GM23338 (cell line): ENCODE results near the gene OR52E2. TPM values are rescaled to one million over a fixed set of nuclear protein-coding genes. Genes with fewer than 3 reads are reported as not detected.

ENCODE experiments used
- ATAC-seq: fragments of 200-7000 bp; cut with Tn5 transposase; 3 replicates; pipeline ENCODE4 v1.9.1; 2020
- DNase-seq: peaks from one replicate; pipeline ENCODE4 v3.0.0-alpha.2; 2015; ENCODE audit warnings: low spot score
- H2AFZ ChIP-seq: fragments of 200-600 bp; sonication (generic); 2 replicates; pipeline ENCODE4 v1.8.0; 2016; ENCODE audit warnings: antibody characterized with exemption, mild to moderate bottlenecking, moderate library complexity
- H3F3A ChIP-seq: fragments of 200-600 bp; sonication (generic); replicated peaks from 2 replicates; pipeline ENCODE4 v1.8.0; 2017; ENCODE audit warnings: antibody characterized with exemption, mixed run types, low read depth
- H3K27ac ChIP-seq: fragments of 200-600 bp; sonication (generic); 2 replicates; pipeline ENCODE4 v1.6.1; 2016; ENCODE audit warnings: low read depth
- H3K27me3 ChIP-seq: fragments of 200-600 bp; sonication (generic); 2 replicates; pipeline ENCODE4 v1.8.0; 2016; ENCODE audit warnings: mild to moderate bottlenecking, mixed run types, moderate library complexity; ENCODE audit not compliant: insufficient read depth
- H3K36me3 ChIP-seq: fragments of 200-600 bp; sonication (generic); 2 replicates; pipeline ENCODE4 v1.8.0; 2016; ENCODE audit warnings: mild to moderate bottlenecking; ENCODE audit not compliant: insufficient read depth
- H3K4me1 ChIP-seq: fragments of 200-600 bp; sonication (generic); 2 replicates; pipeline ENCODE4 v1.8.0; 2016; ENCODE audit warnings: mild to moderate bottlenecking, moderate library complexity; ENCODE audit not compliant: insufficient read depth
- H3K4me2 ChIP-seq: fragments of 200-600 bp; sonication (generic); 2 replicates; pipeline ENCODE4 v1.7.1; 2017; ENCODE audit warnings: mixed run types
- H3K4me3 ChIP-seq: fragments of 200-600 bp; sonication (generic); 2 replicates; pipeline ENCODE4 v1.6.1; 2016; ENCODE audit warnings: mixed run types
- H3K79me2 ChIP-seq: fragments of 200-600 bp; sonication (generic); replicated peaks from 2 replicates; pipeline ENCODE4 v1.8.0; 2017; ENCODE audit warnings: mild to moderate bottlenecking; ENCODE audit not compliant: insufficient read depth
- H3K9me2 ChIP-seq: fragments of 200-600 bp; sonication (generic); 2 replicates; pipeline ENCODE4 v1.8.0; 2017; ENCODE audit not compliant: insufficient read depth
- H4K20me1 ChIP-seq: fragments of 200-600 bp; sonication (generic); replicated peaks from 2 replicates; pipeline ENCODE4 v1.8.0; 2017; ENCODE audit warnings: mild to moderate bottlenecking; ENCODE audit not compliant: insufficient read depth
- H3K27ac Mint-ChIP-seq: 2 replicates; pipeline ENCODE4 v1.8.0; 2020; ENCODE audit warnings: inconsistent platforms, mild to moderate bottlenecking, moderate library complexity, mixed read lengths
- H3K27me3 Mint-ChIP-seq: 3 replicates; pipeline ENCODE4 v1.8.0; 2022; ENCODE audit warnings: low read depth, mild to moderate bottlenecking, moderate library complexity, mixed read lengths, inconsistent platforms; ENCODE audit not compliant: insufficient read depth, poor library complexity
- H3K36me3 Mint-ChIP-seq: 3 replicates; pipeline ENCODE4 v1.8.0; 2021; ENCODE audit warnings: low read depth, mild to moderate bottlenecking, inconsistent platforms, moderate library complexity, mixed read lengths
- H3K4me1 Mint-ChIP-seq: 3 replicates; pipeline ENCODE4 v1.8.0; 2020; ENCODE audit warnings: mild to moderate bottlenecking, inconsistent platforms, mixed read lengths
- H3K4me3 Mint-ChIP-seq: 3 replicates; pipeline ENCODE4 v1.8.0; 2021; ENCODE audit warnings: moderate library complexity, mild to moderate bottlenecking, inconsistent platforms, mixed read lengths
- H3K9me3 Mint-ChIP-seq: 3 replicates; pipeline ENCODE4 v1.8.0; 2020; ENCODE audit warnings: moderate library complexity, mild to moderate bottlenecking, inconsistent platforms, mixed read lengths
- EZH2 ChIP-seq: fragments of 200-600 bp; sonication (generic); IDR thresholded peaks from one replicate; pipeline ENCODE4 v1.8.0; 2017; ENCODE audit warnings: antibody characterized with exemption, mild to moderate bottlenecking, low read depth; ENCODE audit not compliant: unreplicated experiment
- JUNB ChIP-seq: IDR thresholded peaks from one replicate; pipeline ENCODE4 v1.6.1; 2016; ENCODE audit warnings: antibody characterized with exemption; ENCODE audit not compliant: unreplicated experiment
- ZNF114 ChIP-seq: fragments of 250-450 bp; sonication (Bioruptor Pico); IDR thresholded peaks from 2 replicates; pipeline ENCODE4 v1.5.0; 2020; ENCODE audit warnings: mild to moderate bottlenecking, moderate library complexity
- polyA plus RNA-seq: library from polyadenylated mRNA; unstranded; fragments of >200 nt; fragmentation: Nextera tagmentation; extraction: Ambion mirVana; gene quantifications from 2 replicates; pipeline ENCODE4 v1.2.1, GENCODE V29; 2016
- total RNA-seq: library from RNA; depleted of rRNA; stranded (reverse); fragments of >200 nt; shearing (Covaris generic); gene quantifications from 2 replicates; pipeline ENCODE4 v1.2.3, GENCODE V29; 2014
- TF ChIP-seq, protein P1 (sequence below): fragments of 250-450 bp; sonication (Bioruptor Pico); IDR thresholded peaks from 2 replicates; pipeline ENCODE4 v1.5.0; 2020; ENCODE audit warnings: mild to moderate bottlenecking, moderate library complexity
- TF ChIP-seq, protein P2 (sequence below): IDR thresholded peaks from 2 replicates; pipeline ENCODE4 v1.6.1; 2016; ENCODE audit warnings: antibody characterized with exemption
- TF ChIP-seq, protein P3 (sequence below), 2 experiments: fragments of 200-600 bp in 1 of 2; sonication (generic) in 1 of 2; conservative IDR thresholded peaks; 2 replicates each; pipeline versions ENCODE4 v1.5.1 to v1.6.1; 2016 to 2017; ENCODE audit warnings: antibody characterized with exemption in 2 of 2, low read depth in 2 of 2, mild to moderate bottlenecking in 2 of 2, moderate library complexity in 1 of 2

Gene OR52E2
- total and polyA plus RNA-seq, 2 experiments from 2014 or later: not detected

DNA sequence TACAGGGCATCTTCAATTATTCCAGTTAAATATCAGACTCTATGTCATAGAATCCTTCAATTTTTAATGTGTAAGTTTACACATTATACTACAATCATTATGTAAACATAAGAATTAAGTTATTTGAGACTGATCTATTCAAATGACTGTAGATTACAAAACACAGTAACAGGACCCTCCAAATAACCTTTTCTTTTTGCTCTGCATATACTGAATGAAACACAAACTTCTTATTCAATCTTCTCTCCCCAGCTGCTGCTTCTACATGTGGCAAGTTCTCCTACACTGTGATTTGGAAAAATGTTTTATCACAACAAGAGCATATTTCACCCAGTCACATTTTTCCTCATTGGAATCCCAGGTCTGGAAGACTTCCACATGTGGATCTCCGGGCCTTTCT is 13.2 kb downstream of the OR52E2 start, which contains the start of gene OR52J3 (continued):
- TF ChIP-seq, protein P1, sequence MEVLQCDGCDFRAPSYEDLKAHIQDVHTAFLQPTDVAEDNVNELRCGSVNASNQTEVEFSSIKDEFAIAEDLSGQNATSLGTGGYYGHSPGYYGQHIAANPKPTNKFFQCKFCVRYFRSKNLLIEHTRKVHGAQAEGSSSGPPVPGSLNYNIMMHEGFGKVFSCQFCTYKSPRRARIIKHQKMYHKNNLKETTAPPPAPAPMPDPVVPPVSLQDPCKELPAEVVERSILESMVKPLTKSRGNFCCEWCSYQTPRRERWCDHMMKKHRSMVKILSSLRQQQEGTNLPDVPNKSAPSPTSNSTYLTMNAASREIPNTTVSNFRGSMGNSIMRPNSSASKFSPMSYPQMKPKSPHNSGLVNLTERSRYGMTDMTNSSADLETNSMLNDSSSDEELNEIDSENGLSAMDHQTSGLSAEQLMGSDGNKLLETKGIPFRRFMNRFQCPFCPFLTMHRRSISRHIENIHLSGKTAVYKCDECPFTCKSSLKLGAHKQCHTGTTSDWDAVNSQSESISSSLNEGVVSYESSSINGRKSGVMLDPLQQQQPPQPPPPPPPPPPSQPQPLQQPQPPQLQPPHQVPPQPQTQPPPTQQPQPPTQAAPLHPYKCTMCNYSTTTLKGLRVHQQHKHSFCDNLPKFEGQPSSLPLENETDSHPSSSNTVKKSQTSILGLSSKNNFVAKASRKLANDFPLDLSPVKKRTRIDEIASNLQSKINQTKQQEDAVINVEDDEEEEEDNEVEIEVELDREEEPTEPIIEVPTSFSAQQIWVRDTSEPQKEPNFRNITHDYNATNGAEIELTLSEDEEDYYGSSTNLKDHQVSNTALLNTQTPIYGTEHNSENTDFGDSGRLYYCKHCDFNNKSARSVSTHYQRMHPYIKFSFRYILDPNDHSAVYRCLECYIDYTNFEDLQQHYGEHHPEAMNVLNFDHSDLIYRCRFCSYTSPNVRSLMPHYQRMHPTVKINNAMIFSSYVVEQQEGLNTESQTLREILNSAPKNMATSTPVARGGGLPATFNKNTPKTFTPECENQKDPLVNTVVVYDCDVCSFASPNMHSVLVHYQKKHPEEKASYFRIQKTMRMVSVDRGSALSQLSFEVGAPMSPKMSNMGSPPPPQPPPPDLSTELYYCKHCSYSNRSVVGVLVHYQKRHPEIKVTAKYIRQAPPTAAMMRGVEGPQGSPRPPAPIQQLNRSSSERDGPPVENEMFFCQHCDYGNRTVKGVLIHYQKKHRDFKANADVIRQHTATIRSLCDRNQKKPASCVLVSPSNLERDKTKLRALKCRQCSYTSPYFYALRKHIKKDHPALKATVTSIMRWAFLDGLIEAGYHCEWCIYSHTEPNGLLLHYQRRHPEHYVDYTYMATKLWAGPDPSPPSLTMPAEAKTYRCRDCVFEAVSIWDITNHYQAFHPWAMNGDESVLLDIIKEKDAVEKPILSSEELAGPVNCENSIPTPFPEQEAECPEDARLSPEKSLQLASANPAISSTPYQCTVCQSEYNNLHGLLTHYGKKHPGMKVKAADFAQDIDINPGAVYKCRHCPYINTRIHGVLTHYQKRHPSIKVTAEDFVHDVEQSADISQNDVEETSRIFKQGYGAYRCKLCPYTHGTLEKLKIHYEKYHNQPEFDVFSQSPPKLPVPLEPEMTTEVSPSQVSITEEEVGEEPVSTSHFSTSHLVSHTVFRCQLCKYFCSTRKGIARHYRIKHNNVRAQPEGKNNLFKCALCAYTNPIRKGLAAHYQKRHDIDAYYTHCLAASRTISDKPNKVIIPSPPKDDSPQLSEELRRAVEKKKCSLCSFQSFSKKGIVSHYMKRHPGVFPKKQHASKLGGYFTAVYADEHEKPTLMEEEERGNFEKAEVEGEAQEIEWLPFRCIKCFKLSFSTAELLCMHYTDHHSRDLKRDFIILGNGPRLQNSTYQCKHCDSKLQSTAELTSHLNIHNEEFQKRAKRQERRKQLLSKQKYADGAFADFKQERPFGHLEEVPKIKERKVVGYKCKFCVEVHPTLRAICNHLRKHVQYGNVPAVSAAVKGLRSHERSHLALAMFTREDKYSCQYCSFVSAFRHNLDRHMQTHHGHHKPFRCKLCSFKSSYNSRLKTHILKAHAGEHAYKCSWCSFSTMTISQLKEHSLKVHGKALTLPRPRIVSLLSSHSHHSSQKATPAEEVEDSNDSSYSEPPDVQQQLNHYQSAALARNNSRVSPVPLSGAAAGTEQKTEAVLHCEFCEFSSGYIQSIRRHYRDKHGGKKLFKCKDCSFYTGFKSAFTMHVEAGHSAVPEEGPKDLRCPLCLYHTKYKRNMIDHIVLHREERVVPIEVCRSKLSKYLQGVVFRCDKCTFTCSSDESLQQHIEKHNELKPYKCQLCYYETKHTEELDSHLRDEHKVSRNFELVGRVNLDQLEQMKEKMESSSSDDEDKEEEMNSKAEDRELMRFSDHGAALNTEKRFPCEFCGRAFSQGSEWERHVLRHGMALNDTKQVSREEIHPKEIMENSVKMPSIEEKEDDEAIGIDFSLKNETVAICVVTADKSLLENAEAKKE (CRISPR knock-in tag): no peak
- TF ChIP-seq ZNF114 (CRISPR knock-in tag) (no peak), EZH2 (no peak)
- TF ChIP-seq, protein P2, sequence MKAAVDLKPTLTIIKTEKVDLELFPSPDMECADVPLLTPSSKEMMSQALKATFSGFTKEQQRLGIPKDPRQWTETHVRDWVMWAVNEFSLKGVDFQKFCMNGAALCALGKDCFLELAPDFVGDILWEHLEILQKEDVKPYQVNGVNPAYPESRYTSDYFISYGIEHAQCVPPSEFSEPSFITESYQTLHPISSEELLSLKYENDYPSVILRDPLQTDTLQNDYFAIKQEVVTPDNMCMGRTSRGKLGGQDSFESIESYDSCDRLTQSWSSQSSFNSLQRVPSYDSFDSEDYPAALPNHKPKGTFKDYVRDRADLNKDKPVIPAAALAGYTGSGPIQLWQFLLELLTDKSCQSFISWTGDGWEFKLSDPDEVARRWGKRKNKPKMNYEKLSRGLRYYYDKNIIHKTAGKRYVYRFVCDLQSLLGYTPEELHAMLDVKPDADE: no peak
- TF ChIP-seq, protein P3, sequence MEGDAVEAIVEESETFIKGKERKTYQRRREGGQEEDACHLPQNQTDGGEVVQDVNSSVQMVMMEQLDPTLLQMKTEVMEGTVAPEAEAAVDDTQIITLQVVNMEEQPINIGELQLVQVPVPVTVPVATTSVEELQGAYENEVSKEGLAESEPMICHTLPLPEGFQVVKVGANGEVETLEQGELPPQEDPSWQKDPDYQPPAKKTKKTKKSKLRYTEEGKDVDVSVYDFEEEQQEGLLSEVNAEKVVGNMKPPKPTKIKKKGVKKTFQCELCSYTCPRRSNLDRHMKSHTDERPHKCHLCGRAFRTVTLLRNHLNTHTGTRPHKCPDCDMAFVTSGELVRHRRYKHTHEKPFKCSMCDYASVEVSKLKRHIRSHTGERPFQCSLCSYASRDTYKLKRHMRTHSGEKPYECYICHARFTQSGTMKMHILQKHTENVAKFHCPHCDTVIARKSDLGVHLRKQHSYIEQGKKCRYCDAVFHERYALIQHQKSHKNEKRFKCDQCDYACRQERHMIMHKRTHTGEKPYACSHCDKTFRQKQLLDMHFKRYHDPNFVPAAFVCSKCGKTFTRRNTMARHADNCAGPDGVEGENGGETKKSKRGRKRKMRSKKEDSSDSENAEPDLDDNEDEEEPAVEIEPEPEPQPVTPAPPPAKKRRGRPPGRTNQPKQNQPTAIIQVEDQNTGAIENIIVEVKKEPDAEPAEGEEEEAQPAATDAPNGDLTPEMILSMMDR (conservative IDR thresholded peaks at IDR 0.05; ENCODE audit: low read depth in 2 of 2): no peak

DNA sequence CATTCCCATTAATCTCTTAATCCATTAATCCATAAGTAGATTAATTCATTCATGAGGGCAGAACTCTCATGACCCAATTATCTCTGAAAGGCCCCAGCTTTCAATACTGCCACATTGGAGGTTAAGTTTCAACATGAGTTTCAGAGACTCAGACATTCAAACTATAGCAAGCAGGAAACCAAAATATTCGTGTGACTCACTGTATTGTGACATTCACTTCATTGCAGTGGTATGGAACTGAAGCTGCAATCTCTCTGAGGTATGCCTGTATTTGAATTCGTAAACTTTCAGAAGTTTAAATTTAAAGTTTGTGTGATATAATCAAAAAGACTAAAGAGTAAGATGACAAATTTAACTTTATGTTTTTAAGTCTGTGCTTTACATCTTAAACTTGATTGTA is 16.0 kb downstream of the OR52E2 start:
- no peaks in the 10 kb centered on the region for H3K36me3 Mint-ChIP-seq
- DNase-seq (no peak), ATAC-seq (no peak)
- no peaks in the 10 kb centered on the region for H3F3A ChIP-seq
- H3K4me1 Mint-ChIP-seq: peaks cover 7% of the 10 kb centered on the region
- no peak overlapping the region for H2AFZ ChIP-seq
- TF ChIP-seq, protein P3 (conservative IDR thresholded peaks at IDR 0.05; ENCODE audit: low read depth in 2 of 2): no peak
- no peak for TF ChIP-seq JUNB
- H3K36me3 ChIP-seq: no peaks in the 10 kb centered on the region
- no peaks in the 10 kb centered on the region for H3K9me3 Mint-ChIP-seq
- no peaks in the 10 kb centered on the region for H3K27me3 Mint-ChIP-seq
- no peak overlapping the region for H3K27ac ChIP-seq
- H3K4me3 Mint-ChIP-seq: no peak overlapping the region
- H4K20me1 ChIP-seq: no peaks in the 10 kb centered on the region
- H3K4me2 ChIP-seq: no peak overlapping the region
- H3K9me2 ChIP-seq: no peaks in the 10 kb centered on the region
- no peaks in the 10 kb centered on the region for H3K79me2 ChIP-seq
- no peak overlapping the region for H3K4me3 ChIP-seq
- no peaks in the 10 kb centered on the region for H3K4me1 ChIP-seq
- no peaks in the 10 kb centered on the region for H3K27me3 ChIP-seq
- H3K27ac Mint-ChIP-seq: no peak overlapping the region
